ENCODE results near the gene FOLR3.

GRCh38 chr11:72116019-72116755, 19.3 kb upstream of the FOLR3 start:
- TF ChIP-seq CTCF (optimal IDR thresholded peaks at IDR 0.05 in 1 of 3, IDR thresholded peaks at IDR 0.05 in 1 of 3, conservative IDR thresholded peaks at IDR 0.05 in 1 of 3; ENCODE audit: extremely low read depth in 1 of 3, insufficient read depth in 2 of 3, low read length in 3 of 3) (no peak), EZH2 (IDR thresholded peaks at IDR 0.05; ENCODE audit: low read length) (no peak)

Data from keratinocyte (primary cell).